Activated T-cell treated with anti-CD3 and anti-CD28 coated beads for 4 hours (primary cell): ENCODE data around the gene CD8B2.
"Not testable (repeated sequence)": the region's sequence is repeated elsewhere in the genome, so short reads cannot be mapped to it uniquely, and the experiment has no call there.

ENCODE experiments used
- DNase-seq: peaks from one replicate; pipeline ENCODE4 v3.0.0-alpha.2; 2020

Gene CD8B2

DNA sequence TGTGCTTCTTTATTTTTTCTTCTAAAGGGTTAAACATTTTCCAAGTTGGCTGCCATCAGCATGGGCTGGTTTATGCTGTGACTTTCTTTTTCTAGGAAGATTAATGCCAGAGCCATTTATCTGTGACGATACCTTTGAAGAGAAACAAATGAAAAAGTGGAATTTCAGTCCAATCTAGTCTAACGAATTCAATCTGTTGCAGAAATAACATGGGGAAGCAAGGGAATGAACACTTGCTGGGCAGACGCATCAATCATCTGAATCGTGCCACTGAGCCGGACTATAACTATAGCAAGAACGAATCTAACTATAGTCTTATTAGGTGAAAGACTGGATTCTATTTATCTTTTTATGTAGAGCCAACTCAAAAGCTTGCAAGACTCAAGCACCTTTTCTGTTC lies 66.2 kb downstream of the CD8B2 start:
- no peak for DNase-seq

DNA sequence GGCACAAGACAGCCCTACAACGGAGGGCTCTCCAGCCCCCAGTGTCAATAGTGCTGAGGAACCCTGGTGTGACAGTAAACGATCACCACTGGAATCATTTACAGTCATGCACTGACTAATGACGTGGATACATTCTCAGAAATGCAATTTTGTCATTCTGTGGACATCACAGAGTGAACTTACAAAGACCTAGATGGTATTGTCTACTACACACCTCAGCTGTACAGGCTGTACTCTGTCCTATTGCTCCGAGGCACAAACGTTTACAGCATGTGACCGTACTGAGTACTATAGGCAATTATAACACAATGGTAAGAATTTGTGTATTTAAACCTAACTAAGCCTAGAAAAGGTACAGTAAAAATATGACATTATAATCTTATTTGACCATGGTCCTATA lies 67.2 kb downstream of the CD8B2 start:
- no peak for DNase-seq

DNA sequence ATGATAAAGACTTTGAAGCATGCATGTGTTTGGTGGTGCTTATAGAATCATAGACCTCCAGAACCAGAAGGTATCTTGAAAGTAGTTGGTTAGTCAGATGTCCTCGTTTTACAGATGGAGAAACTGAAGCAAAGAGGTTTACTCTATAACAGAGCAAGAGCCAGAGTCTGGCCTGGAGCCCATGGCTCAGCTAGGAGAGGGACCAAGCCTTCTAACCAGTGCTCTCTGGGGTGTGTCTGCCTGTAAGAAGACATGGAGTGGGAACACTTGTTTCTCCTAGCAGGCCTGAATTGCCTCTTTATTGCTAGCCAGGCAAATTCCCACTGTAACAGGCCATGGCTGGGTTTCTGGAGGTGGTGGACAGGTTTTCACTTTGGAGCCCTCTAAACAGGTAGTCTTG lies 67.9 kb downstream of the CD8B2 start:
- DNase-seq: no peak

DNA sequence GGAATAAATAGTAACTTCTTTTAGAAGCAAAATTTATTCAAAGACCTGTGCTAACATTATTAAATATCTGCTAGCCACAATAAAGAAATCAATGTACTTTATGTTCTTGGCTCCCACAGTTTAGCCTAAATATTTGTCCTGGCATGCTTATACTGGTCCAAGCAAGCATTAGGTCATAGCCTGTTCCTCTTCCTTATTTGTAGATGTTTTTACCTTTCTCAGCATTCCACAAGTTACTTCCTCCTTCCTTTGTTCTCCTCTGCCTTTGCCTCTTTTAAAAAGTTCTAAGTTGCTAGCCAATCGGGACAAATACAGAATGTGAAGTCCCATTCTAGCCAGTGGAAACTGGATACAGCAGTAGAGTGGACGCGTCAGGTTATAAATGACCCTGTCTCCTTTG lies 72.6 kb downstream of the CD8B2 start:
- DNase-seq: not testable (repeated sequence)

DNA sequence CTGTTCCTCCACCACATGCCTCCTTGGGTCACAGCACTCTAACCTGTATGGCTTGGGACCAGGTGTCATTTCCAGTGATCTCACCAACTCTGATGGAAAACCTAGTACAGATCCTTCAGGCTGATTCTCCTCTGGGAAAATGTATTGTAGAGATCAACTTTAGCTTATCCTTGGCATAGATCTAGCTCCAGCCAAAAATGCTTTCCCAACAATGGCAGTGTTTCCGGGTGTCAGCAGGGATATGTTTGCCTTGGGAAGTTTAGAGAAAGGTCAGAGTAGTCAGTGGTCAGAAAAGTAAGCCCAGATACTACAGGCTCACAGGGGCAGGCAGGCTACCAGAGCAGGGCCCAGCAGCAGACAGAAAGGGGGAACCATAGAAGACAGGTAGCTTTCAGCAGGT lies 73.6 kb downstream of the CD8B2 start:
- no peak for DNase-seq

DNA sequence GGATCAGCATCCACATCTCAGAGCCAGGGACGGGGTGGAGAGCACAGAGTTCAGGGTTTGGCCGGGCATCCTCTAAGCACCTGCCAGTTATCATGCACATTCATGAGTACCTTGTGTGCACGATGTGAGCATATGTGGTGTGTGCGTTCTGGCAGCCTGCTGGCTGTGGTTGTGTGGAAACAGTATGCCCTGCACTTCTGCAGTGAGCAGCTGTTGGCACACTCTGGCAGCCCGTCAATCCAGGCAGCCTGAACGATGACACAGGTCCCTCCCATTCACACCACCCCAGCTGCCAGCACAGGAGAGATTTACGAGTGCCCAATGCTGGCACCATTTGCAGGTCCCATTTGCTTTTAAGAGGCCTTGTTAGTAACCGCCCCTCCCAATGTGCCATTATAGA lies 74.2 kb downstream of the CD8B2 start:
- no peak for DNase-seq

DNA sequence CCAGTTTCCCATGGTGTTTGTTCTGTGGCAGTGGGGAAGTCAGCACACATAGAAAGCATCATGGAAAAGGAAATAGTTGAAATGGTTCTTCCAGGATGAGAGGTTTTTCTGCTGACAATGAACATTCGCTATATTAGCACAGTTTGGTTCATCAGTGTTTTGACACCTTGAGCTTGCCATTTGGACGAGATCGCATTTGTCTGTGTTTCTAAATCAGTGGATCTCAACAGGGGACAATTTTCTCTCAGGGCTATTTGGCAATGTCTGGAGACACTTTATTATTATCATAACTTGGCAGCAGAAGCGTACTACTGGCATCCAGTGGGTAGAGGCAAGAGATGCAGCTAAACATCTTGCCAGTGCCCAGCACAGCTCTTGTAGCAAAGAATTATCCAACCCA lies 74.6 kb downstream of the CD8B2 start:
- no peak for DNase-seq

DNA sequence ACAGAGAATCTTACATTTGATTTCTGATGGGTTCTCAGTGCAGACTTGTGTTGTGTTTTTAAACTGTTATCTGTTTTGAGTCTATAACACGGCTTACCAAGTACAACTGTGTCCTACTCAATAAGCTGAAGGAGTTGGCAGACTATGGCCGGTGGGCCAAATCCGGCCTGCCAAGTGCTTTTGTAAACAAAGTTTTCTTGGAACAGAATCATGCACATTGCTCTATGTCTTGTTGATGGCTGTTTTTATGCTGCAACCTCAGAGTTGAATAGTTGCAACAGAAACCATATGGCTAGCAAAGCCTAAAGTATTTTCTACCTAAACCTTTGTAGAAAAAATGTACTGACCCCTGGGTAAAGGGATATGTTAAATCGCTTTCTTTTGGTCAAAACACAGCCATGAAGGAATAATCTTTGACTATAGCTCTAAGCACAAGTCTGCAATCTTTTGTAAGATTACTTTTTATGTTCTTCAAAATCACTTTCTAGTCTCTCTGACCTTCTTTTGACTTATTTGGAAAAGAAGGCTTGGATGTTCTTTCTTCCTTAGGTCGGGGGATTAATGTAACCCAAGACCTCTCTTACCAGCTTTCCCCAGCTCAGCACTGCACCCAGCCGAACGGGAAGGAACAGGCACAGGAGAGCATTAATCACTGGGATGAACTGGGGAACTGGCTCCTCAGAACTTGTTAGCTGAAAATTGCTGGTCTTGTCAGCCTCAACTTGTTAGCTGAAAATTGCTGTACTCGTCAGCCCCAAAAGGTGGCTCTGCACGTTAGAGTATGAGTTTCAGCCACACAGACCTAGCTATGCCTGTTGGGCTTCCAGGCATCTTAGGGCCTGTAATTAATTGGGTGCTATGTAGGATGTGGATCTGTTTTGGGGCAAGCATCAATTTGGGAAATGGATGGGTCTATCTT lies 75.4 kb downstream of the CD8B2 start:
- no peak for DNase-seq

DNA sequence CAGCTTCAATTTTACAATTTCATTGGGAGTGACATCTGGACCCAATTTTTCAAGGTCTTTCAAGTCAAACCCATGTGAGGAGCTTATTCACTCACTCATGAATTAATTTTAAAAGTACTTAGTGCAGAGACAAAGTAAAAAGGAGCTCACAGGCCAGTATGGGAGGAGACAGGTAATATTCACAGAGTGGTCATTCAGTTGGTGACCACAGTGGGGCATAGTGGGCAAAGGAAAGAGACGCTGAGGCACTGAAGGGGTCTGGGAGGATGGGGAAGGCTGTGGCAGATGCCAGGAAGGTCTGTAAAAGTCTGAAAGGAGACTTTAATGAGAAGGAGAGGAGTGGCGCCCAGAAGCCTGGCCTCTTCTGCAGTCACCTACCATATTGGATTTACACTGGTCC lies 76.0 kb downstream of the CD8B2 start:
- DNase-seq: no peak

DNA sequence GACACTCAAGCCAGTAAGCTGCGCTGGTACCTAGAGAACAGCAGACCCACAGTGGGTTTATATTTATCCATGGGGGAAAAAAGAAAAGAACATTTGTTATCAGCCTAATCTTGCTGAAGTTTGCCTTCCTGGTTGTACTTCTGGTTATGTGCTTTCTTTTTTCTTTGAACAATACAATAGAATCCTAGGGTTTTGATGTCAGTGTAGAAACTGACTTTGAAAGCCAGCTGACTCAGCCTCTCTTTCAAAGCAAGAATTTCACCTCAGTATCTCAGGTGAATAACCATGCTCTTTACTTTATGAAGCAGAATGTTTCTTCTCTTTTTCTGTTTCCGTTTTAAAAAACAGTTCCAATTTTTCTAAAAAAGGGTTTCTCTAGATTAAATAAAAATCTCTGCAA lies 78.4 kb downstream of the CD8B2 start:
- no peak for DNase-seq

DNA sequence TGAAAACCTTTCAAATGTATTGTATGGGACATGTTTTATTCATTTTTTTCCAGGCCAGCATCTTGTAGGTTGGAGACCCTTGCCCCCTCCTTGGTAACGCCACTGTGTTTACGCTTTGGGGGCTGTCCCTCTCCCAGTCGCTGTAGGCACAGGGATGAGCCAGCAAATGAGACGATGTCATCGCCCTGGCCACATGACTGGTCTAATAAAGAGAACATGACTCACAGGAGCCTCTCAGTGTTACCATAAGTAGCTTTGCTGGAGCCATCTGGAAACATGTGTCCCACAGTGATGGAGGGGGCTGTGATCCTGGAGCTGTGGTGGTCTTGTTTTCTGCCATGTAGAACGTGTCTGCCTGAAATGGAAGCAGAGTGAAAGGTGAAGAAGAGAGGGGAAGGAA lies 78.9 kb downstream of the CD8B2 start:
- DNase-seq: no peak

DNA sequence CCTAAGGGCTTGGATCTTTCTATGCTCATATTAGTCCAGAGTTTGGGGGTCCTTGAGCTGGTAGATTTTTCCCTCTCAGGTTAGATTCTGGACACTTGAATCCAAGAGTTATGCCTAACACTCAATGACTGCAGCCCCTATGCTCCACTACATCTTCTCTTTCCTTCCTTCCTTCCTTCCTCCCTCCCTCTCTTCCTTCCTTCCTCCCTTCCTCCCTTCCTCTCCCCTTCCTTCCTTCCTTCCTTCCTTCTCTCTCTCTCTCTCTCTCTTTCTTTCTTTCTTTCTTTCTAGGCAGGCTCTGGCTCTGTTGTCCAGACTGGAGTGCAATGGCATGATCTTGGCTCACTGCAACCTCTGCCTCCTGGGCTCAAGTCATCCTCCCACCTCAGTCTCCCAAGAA lies 79.3 kb downstream of the CD8B2 start:
- not testable (repeated sequence) for DNase-seq

DNA sequence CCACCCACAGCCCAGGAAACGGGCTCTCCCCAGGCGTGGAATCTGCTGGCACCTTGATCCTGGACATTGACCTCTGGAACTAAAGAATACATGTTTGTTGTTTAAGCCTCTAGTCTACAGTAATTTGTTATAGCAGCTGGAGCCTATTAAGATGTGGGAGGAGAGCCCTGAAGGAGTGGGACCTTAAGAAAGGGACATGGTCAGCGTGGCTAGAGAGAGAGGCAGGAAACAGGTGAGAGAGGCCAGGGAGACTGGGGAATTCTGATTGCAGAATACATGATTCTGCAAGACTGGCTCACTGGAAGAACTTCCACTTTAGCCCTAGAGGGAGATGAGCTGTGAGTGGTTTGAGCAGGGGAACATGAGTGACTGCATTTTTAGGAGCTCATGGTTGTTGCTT lies 83.2 kb downstream of the CD8B2 start:
- no peak for DNase-seq
